Testis (tissue), 5 donors: ENCODE results near the gene ZNF443. TPM values are rescaled to one million over a fixed set of nuclear protein-coding genes. Genes with fewer than 3 reads are reported as not detected.
"Not testable (repeated sequence)": the region's sequence is repeated elsewhere in the genome, so short reads cannot be mapped to it uniquely, and the experiment has no call there.

ENCODE experiments used
- DNase-seq: peaks from one replicate; pipeline ENCODE4 v3.0.0-alpha.2; 2019
- H3K27ac ChIP-seq, 2 donors: fragments of 200-600 bp; sonication (generic); one replicate each; pipeline ENCODE4 v1.5.1; 2019
- H3K27me3 ChIP-seq: fragments of 200-600 bp; sonication (generic); one replicate; pipeline ENCODE4 v1.5.1; 2019
- H3K36me3 ChIP-seq: fragments of 200-600 bp; sonication (generic); one replicate; pipeline ENCODE4 v1.5.1; 2017; ENCODE audit warnings: low read depth; ENCODE audit errors: missing control alignments
- H3K4me1 ChIP-seq: fragments of 200-600 bp; sonication (generic); one replicate; pipeline ENCODE4 v1.5.1; 2019
- H3K4me3 ChIP-seq, 2 donors: fragments of 200-600 bp; sonication (generic); one replicate each; pipeline ENCODE4 v1.5.1; 2017 to 2019
- H3K9me3 ChIP-seq: fragments of 200-600 bp; sonication (generic); one replicate; pipeline ENCODE4 v1.5.1; 2017
- POLR2A ChIP-seq: fragments of 450-650 bp; IDR thresholded peaks from one replicate; pipeline ENCODE4 v1.6.1; 2017; ENCODE audit warnings: antibody characterized with exemption, mild to moderate bottlenecking, moderate library complexity
- WGBS, 2 donors: methylation state at CpG; one replicate each; pipeline ENCODE4 v1.1.5; 2018; 5-methylcytosine and 5-hydroxymethylcytosine counted together
- intact Hi-C: fragments of 100-400 bp; cut with DNase I; formaldehyde crosslinking; loops from one replicate; pipeline ENCODE4 v1.15.1; 2023; ENCODE audit warnings: low total_unique reads
- long read RNA-seq, 2 donors: transcript quantifications; one replicate each; lab custom pipeline, GENCODE V29; 2026
- polyA plus RNA-seq: library from polyadenylated mRNA; stranded (reverse); fragments of 350-450 nt; fragmentation: Illumina TruSeq; extraction: RNeasy Lipid Tissue Mini Kit (QIAGEN cat#74804); gene quantifications from one replicate; pipeline ENCODE4 v1.2.3, GENCODE V29; 2014; ENCODE audit warnings: low read depth, low replicate concordance; ENCODE audit not compliant: insufficient read depth
- total RNA-seq, 2 donors: library from RNA; depleted of rRNA; stranded (reverse); fragments of >200 nt; gene quantifications; one replicate each; pipeline ENCODE4 v1.2.3, GENCODE V29; 2016
- TF ChIP-seq, protein P1 (sequence below), 3 experiments: fragments of 450-650 bp in 2 of 3; fragments of 200-600 bp in 1 of 3; sonication (generic) in 1 of 3; IDR thresholded peaks; one replicate each; pipeline ENCODE4 v1.5.1; 2016 to 2019; ENCODE audit warnings: antibody characterized with exemption in 3 of 3, mild to moderate bottlenecking in 2 of 3, moderate library complexity in 1 of 3

The ZNF443 gene
- total RNA-seq (1 to 10 TPM; 4.1 to 5.0 TPM), polyA plus RNA-seq (2.2 TPM)
- long read RNA-seq, donor 1, partial matches to known transcripts, result 0 of 3 reads
- long read RNA-seq, donor 1, other reads (novel, unspliced or antisense), result 0 of 3 reads
- long read RNA-seq, donor 2, partial matches to known transcripts, result 0 of 1 reads
- long read RNA-seq, donor 2, other reads (novel, unspliced or antisense), result 0 of 1 reads

DNA sequence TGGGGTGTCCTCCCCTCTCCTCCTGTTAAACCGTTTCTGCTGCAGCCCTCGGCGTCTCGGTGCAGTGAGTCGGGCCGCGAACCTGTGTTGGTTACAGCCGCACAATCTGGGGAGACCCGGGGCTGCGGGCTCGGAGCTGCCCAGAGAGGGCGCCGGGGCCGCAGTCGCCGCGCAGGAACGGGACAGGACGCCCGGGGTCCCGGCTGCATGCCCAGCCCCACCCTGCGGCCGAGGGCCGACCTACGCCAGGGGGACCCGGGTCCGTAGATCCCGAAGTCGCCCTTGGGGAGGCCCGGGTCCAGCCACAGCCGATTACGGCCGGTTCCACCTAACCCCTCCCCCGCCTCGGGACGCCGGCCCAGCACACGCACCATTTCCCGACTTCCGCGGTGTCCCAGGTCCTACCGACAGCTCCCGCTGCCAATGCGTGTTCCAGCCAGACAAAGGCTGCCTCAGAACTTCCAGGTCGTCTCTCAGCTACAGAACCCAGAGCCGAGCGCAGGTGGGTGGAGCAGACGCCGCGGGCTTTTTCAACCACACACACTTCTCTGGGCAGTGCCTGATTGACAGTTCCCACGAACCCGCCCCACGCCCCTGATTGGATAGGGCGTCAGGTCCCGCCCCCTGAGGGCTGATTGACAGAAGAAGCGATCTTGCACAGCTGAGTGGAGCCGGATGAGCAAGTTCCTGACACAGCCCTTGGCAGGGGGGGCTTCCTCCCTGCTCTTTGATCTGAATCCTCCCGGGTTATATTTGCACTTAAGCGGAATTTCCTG is at the start of gene ZNF443:
ZNF443 (minus strand) TSS at position 481 of the 776 bp plus-strand sequence; CDS start at position 374, 107 bp downstream.
- H3K9me3 ChIP-seq, result no peaks in the 10 kb centered on the region
- H3K27me3 ChIP-seq, result no peaks in the 10 kb centered on the region
- WGBS, 2 donors, result 0% methylated on average over 18 to 49 of the region's 59 CpGs
- TF ChIP-seq, protein P1, sequence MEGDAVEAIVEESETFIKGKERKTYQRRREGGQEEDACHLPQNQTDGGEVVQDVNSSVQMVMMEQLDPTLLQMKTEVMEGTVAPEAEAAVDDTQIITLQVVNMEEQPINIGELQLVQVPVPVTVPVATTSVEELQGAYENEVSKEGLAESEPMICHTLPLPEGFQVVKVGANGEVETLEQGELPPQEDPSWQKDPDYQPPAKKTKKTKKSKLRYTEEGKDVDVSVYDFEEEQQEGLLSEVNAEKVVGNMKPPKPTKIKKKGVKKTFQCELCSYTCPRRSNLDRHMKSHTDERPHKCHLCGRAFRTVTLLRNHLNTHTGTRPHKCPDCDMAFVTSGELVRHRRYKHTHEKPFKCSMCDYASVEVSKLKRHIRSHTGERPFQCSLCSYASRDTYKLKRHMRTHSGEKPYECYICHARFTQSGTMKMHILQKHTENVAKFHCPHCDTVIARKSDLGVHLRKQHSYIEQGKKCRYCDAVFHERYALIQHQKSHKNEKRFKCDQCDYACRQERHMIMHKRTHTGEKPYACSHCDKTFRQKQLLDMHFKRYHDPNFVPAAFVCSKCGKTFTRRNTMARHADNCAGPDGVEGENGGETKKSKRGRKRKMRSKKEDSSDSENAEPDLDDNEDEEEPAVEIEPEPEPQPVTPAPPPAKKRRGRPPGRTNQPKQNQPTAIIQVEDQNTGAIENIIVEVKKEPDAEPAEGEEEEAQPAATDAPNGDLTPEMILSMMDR (IDR thresholded peaks at IDR 0.05), result no peak
- peak; percentile 60 for TF ChIP-seq POLR2A
- peak within 1 kb of the TSS; percentile 71 to 82 for H3K4me3 ChIP-seq
- DNase-seq, result peak; percentile 100
- H3K36me3 ChIP-seq, result no peaks in the 10 kb centered on the region
- intact Hi-C loops, result no loop called here
- H3K4me1 ChIP-seq, result no peaks in the 10 kb centered on the region
- H3K27ac ChIP-seq, result peak within 1 kb of the TSS; percentile 63 to 72

DNA sequence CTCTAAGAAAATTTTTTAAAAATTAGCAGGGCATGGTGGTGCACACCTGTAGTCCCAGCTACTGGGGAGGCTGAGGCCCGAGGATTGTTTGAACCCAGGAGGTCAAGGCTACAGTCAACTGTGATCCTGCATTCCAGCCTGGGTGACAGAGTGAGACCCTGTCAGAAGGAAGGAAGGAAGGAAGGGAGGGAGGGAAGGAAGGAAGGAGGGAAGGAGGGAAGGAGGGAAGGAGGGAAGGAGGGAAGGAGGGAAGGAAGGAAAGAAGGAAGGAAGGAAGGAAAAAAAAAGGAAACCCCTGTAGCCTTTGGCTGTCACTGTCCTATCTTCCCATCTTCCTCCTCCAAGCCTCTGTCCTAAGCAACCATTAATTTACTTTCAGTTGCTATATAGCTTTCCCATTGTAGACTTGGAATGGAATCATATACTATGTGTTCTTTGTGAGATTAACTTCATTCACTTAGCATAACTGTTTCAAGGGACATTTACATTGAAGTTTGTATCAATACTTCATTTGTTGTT is 45.5 kb upstream of the ZNF443 start:
- H3K27ac ChIP-seq, H3K9me3 ChIP-seq, H3K4me3 ChIP-seq, H3K27me3 ChIP-seq, DNase-seq, H3K36me3 ChIP-seq, intact Hi-C loops, H3K4me1 ChIP-seq: not testable (repeated sequence)
- 89 to 94% methylated on average over 1 of the region's 1 CpG for WGBS, 2 donors

DNA sequence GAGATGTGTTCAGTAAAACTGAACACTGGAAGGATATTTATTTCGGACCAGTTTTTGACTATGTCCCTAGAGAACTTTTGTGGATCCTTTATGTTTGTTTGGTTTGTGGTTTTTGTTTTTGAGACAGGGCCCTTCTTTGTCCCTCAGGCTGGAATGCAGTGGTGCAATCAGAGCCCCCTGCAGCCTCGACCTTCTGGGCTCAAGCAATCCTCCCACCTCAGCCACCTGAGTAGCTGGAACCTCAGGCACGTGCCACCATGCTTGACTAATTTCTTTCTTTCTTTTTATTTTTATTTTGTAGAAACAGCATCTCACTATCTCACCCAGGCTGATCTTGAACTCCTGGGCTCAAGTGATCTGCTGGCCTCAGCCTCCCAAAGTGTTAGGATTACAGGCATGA is 44.8 kb upstream of the ZNF443 start:
- Histone ChIP-seq H3K4me3 (no peak overlapping the region), H3K4me1 (peaks cover 6% of the 10 kb centered on the region), H3K27me3 (no peaks in the 10 kb centered on the region), H3K9me3 (no peaks in the 10 kb centered on the region), H3K27ac (peak overlapping the region in 1 of 2 donors; percentile 81), H3K36me3 (no peaks in the 10 kb centered on the region)
- TF ChIP-seq, protein P1 (IDR thresholded peaks at IDR 0.05), result no peak
- no peak for TF ChIP-seq POLR2A
- DNase-seq, result no peak
- intact Hi-C loops, result no loop called here
- 59 to 61% methylated on average over 3 of the region's 3 CpGs for WGBS, 2 donors

DNA sequence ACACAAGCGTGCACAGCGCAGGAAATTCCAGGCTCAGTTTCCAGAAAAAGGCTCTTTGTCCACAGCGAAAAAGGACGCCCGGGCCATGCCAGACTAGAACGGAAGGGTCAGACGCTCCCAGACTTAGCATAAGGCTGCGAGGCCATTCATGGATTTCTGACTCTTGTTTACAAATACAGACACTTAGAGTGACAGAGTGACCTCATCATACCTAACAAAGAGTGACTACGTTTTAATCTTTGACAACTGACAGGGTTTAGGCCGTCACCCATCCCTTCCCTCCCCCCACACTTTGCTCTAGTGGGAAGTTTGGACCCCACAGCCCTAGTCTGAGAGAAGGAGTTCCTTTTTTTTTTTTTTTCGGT is 44.2 kb upstream of the ZNF443 start:
- DNase-seq, result no peak
- TF ChIP-seq, protein P1 (IDR thresholded peaks at IDR 0.05), result no peak
- no peak for TF ChIP-seq POLR2A
- intact Hi-C loops, result no loop called here
- H3K27ac ChIP-seq, result peak overlapping the region; percentile 14 to 81
- WGBS, 2 donors, result 1 to 2% methylated on average over 10 to 11 of the region's 11 CpGs
- H3K4me3 ChIP-seq, result peak overlapping the region; percentile 82 to 96
- peaks cover 6% of the 10 kb centered on the region for H3K4me1 ChIP-seq
- H3K36me3 ChIP-seq, result no peaks in the 10 kb centered on the region
- H3K9me3 ChIP-seq, result no peaks in the 10 kb centered on the region
- H3K27me3 ChIP-seq, result no peaks in the 10 kb centered on the region

DNA sequence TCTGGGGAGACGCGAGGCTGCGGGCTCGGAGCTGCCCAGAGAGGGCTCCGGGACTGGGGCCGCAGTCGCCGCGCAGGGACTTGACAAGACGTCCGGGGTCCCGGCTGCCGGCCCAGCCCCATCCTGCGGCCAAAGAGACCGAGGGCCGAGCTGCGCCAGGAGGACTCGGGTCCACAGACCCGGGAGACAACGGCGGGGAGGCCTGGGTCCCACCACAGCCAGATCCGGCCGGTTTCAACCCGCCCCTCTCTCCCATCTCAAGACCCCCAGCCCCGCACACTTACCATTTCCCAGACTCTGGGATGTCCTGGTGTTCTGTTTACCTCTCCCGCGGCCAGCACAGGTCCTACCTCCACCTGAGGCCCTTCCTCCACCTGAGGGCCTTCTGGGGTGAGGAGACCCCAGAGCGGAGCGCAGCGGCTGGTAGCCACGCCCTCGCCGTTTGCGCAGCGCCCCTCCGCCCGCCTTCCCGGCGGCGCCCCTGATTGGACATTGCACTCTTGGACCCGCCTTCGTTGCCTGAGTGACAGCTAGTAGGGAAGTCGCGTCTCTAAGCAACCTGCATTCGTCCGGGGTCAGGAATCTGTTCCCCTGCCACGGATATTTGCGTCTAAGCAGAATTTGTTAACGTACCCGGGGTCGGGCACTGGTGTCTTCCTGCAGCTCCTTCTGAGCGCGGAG is 43.7 kb upstream of the ZNF443 start, which contains the start of gene ZNF709:
ZNF709 (minus strand) TSS at position 446 of the 681 bp plus-strand sequence; CDS start at position 287, 159 bp downstream.
- no peaks in the 10 kb centered on the region for H3K9me3 ChIP-seq
- peak; percentile 9 for TF ChIP-seq POLR2A
- TF ChIP-seq, protein P1 (IDR thresholded peaks at IDR 0.05), result no peak
- no peaks in the 10 kb centered on the region for H3K36me3 ChIP-seq
- H3K4me3 ChIP-seq, result peak within 1 kb of the TSS; percentile 82 to 96
- intact Hi-C loops, result no loop called here
- DNase-seq, result peak; percentile 96
- H3K27me3 ChIP-seq, result no peaks in the 10 kb centered on the region
- peak within 1 kb of the TSS; percentile 51 to 81 for H3K27ac ChIP-seq
- peaks cover 6% of the 10 kb centered on the region for H3K4me1 ChIP-seq
- WGBS, 2 donors, result 0 to 1% methylated on average over 43 to 53 of the region's 53 CpGs
